Thyroid gland (tissue), 4 donors: ENCODE data around the gene SNAP47. TPM values are rescaled to one million over a fixed set of nuclear protein-coding genes. Genes with fewer than 3 reads are reported as not detected.

Experiments used
- DNase-seq, 2 donors: peaks; one replicate each; pipeline ENCODE4 v3.0.0-alpha.2; 2019
- H3K27ac ChIP-seq, 3 donors: fragments of 200-600 bp; sonication (generic); 1 replicate in 2 of 3; 2 replicates in 1 of 3; pipeline ENCODE4 v1.5.1; 2016 to 2019; ENCODE audit warnings: mild to moderate bottlenecking in 1 of 3, moderate library complexity in 1 of 3
- H3K27me3 ChIP-seq: fragments of 200-600 bp; sonication (generic); one replicate; pipeline ENCODE4 v1.5.1; 2019
- H3K36me3 ChIP-seq, 2 donors: fragments of 200-600 bp; sonication (generic); one replicate each; pipeline ENCODE4 v1.5.1; 2016 to 2019
- H3K4me1 ChIP-seq, 2 donors: fragments of 200-600 bp; sonication (generic); one replicate each; pipeline ENCODE4 v1.5.1; 2017 to 2019
- H3K4me3 ChIP-seq, 3 donors: fragments of 200-600 bp; sonication (generic); replicated peaks in 1 of 3; 1 replicate in 2 of 3; 2 replicates in 1 of 3; pipeline ENCODE4 v1.5.1; 2016; ENCODE audit warnings: mild to moderate bottlenecking in 1 of 3
- H3K9me3 ChIP-seq: fragments of 200-600 bp; sonication (generic); one replicate; pipeline ENCODE4 v1.5.1; 2017
- CTCF ChIP-seq, 6 experiments: fragments of 200-600 bp in 3 of 6; fragments of 450-650 bp in 3 of 6; sonication (generic) in 3 of 6; IDR thresholded peaks; one replicate each; pipeline ENCODE4 v1.5.1; 2016 to 2019; ENCODE audit warnings: antibody characterized with exemption in 6 of 6, mild to moderate bottlenecking in 2 of 6, inconsistent platforms in 1 of 6, moderate library complexity in 1 of 6
- POLR2A ChIP-seq, 2 donors: fragments of 450-650 bp; IDR thresholded peaks; one replicate each; pipeline ENCODE4 v1.6.1; 2017; ENCODE audit warnings: antibody characterized with exemption in 2 of 2, mild to moderate bottlenecking in 2 of 2, moderate library complexity in 1 of 2
- WGBS, 2 donors: methylation state at CpG; one replicate each; pipeline ENCODE4 v1.1.5; 2017; 5-methylcytosine and 5-hydroxymethylcytosine counted together
- intact Hi-C: fragments of 100-400 bp; cut with DNase I; formaldehyde crosslinking; loops from one replicate; pipeline ENCODE4 v1.15.1; 2023
- total RNA-seq, 4 donors: library from RNA; depleted of rRNA; stranded (reverse); fragments of >200 nt; gene quantifications; one replicate each; pipeline ENCODE4 v1.2.3, GENCODE V29; 2016

Gene SNAP47
- total RNA-seq, 4 donors from 2014 or later: 50.4 to 72.6 (median 65.0) TPM

GRCh38 chr1:227791425-227792143, 56.3 kb downstream of the SNAP47 start:
- H3K36me3 ChIP-seq: no peaks in the 10 kb centered on the region
- no peak overlapping the region for H3K4me3 ChIP-seq
- peaks cover 16 to 25% of the 10 kb centered on the region in 2 donors for H3K4me1 ChIP-seq
- no peak for TF ChIP-seq POLR2A (IDR thresholded peaks at IDR 0.05)
- no peak for TF ChIP-seq CTCF (IDR thresholded peaks at IDR 0.05)
- no peaks in the 10 kb centered on the region for H3K9me3 ChIP-seq
- H3K27me3 ChIP-seq: no peaks in the 10 kb centered on the region
- no peak for DNase-seq
- no peak overlapping the region for H3K27ac ChIP-seq
- 86 to 87% methylated on average over 6 of the region's 6 CpGs for WGBS, 2 donors
- intact Hi-C loops: no loop called here

- Histone ChIP-seq H3K27ac (no peak overlapping the region), H3K9me3 (no peaks in the 10 kb centered on the region), H3K4me3 (no peak overlapping the region), H3K27me3 (no peaks in the 10 kb centered on the region), H3K4me1 (peaks cover 8 to 17% of the 10 kb centered on the region in 2 donors), H3K36me3 (no peaks in the 10 kb centered on the region)
- 84 to 89% methylated on average over 6 to 10 of the region's 19 CpGs for WGBS, 2 donors
- DNase-seq: no peak
- TF ChIP-seq POLR2A (IDR thresholded peaks at IDR 0.05): no peak
- no peak for TF ChIP-seq CTCF (IDR thresholded peaks at IDR 0.05)
- intact Hi-C loops: no loop called here
Observed at GRCh38 chr1:227792216-227793078, 57.2 kb downstream of the SNAP47 start.

GRCh38 chr1:227793079-227793947, 58.1 kb downstream of the SNAP47 start:
- no peaks in the 10 kb centered on the region for H3K9me3 ChIP-seq
- 50 to 80% methylated on average over 2 of the region's 10 CpGs for WGBS, 2 donors
- no peaks in the 10 kb centered on the region for H3K36me3 ChIP-seq
- H3K27me3 ChIP-seq: no peaks in the 10 kb centered on the region
- H3K4me1 ChIP-seq: peaks cover 5 to 17% of the 10 kb centered on the region in 2 donors
- no peak for DNase-seq
- no peak for TF ChIP-seq CTCF (IDR thresholded peaks at IDR 0.05)
- TF ChIP-seq POLR2A (IDR thresholded peaks at IDR 0.05): no peak
- no peak overlapping the region for H3K4me3 ChIP-seq
- intact Hi-C loops: no loop called here
- no peak overlapping the region for H3K27ac ChIP-seq

- peaks cover 0 to 11% of the 10 kb centered on the region in 2 donors for H3K4me1 ChIP-seq
- peak; percentile 32 to 37 for DNase-seq
- H3K27me3 ChIP-seq: no peaks in the 10 kb centered on the region
- H3K9me3 ChIP-seq: no peaks in the 10 kb centered on the region
- H3K27ac ChIP-seq: no peak overlapping the region
- WGBS, 2 donors: 31% methylated on average over 4 to 5 of the region's 12 CpGs
- TF ChIP-seq POLR2A (IDR thresholded peaks at IDR 0.05) (no peak), CTCF (IDR thresholded peaks at IDR 0.05) (no peak)
- intact Hi-C loops: no loop called here
- no peak overlapping the region for H3K4me3 ChIP-seq
- H3K36me3 ChIP-seq: no peaks in the 10 kb centered on the region
Observed at GRCh38 chr1:227793948-227794816, 58.9 kb downstream of the SNAP47 start.
